ENCODE measurements around the gene RAPGEF1. TPM values are rescaled to one million over a fixed set of nuclear protein-coding genes. Genes with fewer than 3 reads are reported as not detected.
"Not testable (repeated sequence)": the region's sequence is repeated elsewhere in the genome, so short reads cannot be mapped to it uniquely, and the experiment has no call there.

Gene RAPGEF1
- total RNA-seq, 1 experiment from 2014 or later, result 25.2 TPM

DNA sequence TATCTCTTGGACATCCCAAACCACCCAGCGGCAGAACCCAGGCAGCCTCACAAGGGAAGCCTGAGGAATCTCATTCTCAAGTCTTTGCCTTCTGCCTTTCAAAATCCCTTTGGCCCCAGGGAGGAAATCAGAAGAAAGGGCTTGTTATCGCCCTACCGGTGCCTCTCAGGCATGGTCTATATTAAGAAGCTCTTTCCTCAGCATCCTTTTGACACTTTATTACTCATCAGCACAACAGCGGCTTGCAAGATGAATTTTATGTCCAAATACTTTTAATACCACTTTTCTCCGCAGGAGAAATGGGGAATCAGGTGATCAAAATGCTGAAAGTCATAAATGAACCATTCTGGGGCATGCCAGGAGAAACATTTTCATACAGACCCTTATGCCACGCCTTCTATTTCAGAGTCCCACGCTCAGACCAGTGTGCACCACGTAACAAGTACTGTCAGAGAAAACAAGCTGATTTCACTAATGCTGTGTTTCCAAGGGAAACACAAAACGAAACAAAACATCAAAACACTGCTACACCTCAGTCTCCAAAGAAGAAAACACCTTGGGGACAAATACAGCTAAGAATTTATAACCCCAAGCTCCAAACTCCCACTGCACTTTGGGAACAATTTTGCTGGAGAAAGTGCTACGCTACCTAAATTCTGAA is 30.0 kb downstream of the RAPGEF1 start:
- Histone ChIP-seq H3K4me2 (ENCODE audit: low read length) (no peak overlapping the region), H3K4me1 (ENCODE audit: insufficient read depth, low read length) (peaks cover 32% of the 10 kb centered on the region), H3K9me3 (ENCODE audit: low read length) (no peaks in the 10 kb centered on the region), H3K9me2 (replicated peaks; ENCODE audit: low read length) (no peaks in the 10 kb centered on the region), H3K4me3 (ENCODE audit: low read length) (no peak overlapping the region), H3F3A (ENCODE audit: low read length, unreplicated experiment) (no peaks in the 10 kb centered on the region), H4K20me1 (ENCODE audit: low read length) (no peaks in the 10 kb centered on the region), H3K79me2 (ENCODE audit: low read length) (peaks cover 39% of the 10 kb centered on the region), H3K27ac (ENCODE audit: low read length) (no peak overlapping the region), H2AFZ (ENCODE audit: low read length) (no peak overlapping the region), H3K36me3 (ENCODE audit: low read depth, low read length) (no peaks in the 10 kb centered on the region), H3K9ac (ENCODE audit: low read length) (no peak overlapping the region), H3K27me3 (ENCODE audit: low read length) (no peaks in the 10 kb centered on the region)
- ATAC-seq (no peak), DNase-seq (no peak)
- ChIA-PET CTCF (no interaction called here), POLR2A (ENCODE audit: unreplicated experiment) (no interaction called here)
- intact Hi-C loops (cut with micrococcal nuclease), result no loop called here
- TF ChIP-seq, protein P1, sequence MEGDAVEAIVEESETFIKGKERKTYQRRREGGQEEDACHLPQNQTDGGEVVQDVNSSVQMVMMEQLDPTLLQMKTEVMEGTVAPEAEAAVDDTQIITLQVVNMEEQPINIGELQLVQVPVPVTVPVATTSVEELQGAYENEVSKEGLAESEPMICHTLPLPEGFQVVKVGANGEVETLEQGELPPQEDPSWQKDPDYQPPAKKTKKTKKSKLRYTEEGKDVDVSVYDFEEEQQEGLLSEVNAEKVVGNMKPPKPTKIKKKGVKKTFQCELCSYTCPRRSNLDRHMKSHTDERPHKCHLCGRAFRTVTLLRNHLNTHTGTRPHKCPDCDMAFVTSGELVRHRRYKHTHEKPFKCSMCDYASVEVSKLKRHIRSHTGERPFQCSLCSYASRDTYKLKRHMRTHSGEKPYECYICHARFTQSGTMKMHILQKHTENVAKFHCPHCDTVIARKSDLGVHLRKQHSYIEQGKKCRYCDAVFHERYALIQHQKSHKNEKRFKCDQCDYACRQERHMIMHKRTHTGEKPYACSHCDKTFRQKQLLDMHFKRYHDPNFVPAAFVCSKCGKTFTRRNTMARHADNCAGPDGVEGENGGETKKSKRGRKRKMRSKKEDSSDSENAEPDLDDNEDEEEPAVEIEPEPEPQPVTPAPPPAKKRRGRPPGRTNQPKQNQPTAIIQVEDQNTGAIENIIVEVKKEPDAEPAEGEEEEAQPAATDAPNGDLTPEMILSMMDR (conservative IDR thresholded peaks at IDR 0.05; ENCODE audit: low read depth, low read length), result no peak
- TF ChIP-seq EZH2phosphoT487 (IDR thresholded peaks at IDR 0.05; ENCODE audit: borderline replicate concordance, low read length), result no peak
- TF ChIP-seq EZH2 (IDR thresholded peaks at IDR 0.05; ENCODE audit: low read length, unreplicated experiment), result no peak
- no TSS peak for BruUV-seq (replicated peaks)

DNA sequence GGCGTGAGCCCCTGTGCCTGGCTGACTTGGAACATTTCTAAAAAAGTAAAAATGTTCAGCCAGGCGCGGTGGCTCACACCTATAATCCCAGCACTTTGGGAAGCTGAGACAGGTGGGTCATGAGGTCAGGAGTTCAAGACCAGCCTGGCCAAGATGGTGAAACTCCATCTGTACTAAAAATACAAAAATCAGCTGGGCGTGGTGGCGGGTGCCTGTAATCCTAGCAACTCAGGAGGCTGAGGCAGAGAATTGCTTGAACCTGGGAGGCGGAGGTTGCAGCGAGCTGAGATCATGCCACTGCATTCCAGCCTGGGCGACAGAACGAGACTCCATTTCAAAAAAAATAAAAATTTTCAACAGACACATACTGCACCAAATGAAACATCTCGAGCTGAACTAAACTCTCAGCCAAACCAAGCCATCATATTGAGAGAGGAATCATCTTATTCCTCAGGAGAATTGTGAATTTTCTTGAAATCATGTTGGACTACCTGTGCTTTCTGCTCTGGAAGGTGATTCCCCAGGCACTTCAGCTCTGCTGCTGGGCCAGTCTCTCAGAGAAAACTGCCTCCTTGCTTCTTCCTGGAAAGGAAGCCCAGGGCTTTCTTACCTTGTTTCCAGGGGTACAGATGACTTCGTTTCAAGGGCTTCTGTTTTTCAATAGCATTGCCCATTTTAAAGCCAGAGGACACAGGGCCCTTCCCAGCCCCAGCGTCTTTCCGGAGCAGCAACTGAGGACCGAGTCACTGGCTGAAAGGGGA is 30.7 kb downstream of the RAPGEF1 start:
- intact Hi-C loops (cut with micrococcal nuclease); H3K27ac ChIP-seq (ENCODE audit: low read length); H3K9me2 ChIP-seq (replicated peaks; ENCODE audit: low read length); H3K36me3 ChIP-seq (ENCODE audit: low read depth, low read length); H2AFZ ChIP-seq (ENCODE audit: low read length); POLR2A ChIA-PET (ENCODE audit: unreplicated experiment); H4K20me1 ChIP-seq (ENCODE audit: low read length); H3F3A ChIP-seq (ENCODE audit: low read length, unreplicated experiment); H3K4me3 ChIP-seq (ENCODE audit: low read length); DNase-seq; ATAC-seq; BruUV-seq (replicated peaks); CTCF ChIA-PET; H3K9me3 ChIP-seq (ENCODE audit: low read length); H3K27me3 ChIP-seq (ENCODE audit: low read length); H3K4me2 ChIP-seq (ENCODE audit: low read length); H3K9ac ChIP-seq (ENCODE audit: low read length): not testable (repeated sequence)
- peaks cover 44% of the 10 kb centered on the region for H3K79me2 ChIP-seq (ENCODE audit: low read length)
- peaks cover 26% of the 10 kb centered on the region for H3K4me1 ChIP-seq (ENCODE audit: insufficient read depth, low read length)

GRCh38 chr9:131708226-131709002 is 31.5 kb downstream of the RAPGEF1 start:
- peaks cover 18% of the 10 kb centered on the region for H3K4me1 ChIP-seq (ENCODE audit: insufficient read depth, low read length)
- peak overlapping the region; percentile 55 for H3K4me2 ChIP-seq (ENCODE audit: low read length)
- no peaks in the 10 kb centered on the region for H3K36me3 ChIP-seq (ENCODE audit: low read depth, low read length)
- ATAC-seq, result peak; percentile 62
- intact Hi-C loops (cut with micrococcal nuclease), result no loop called here
- H2AFZ ChIP-seq (ENCODE audit: low read length), result no peak overlapping the region
- peaks cover 48% of the 10 kb centered on the region for H3K79me2 ChIP-seq (ENCODE audit: low read length)
- CTCF ChIA-PET, result no interaction called here
- no peak overlapping the region for H3K9ac ChIP-seq (ENCODE audit: low read length)
- peak overlapping the region; percentile 70 for H3K27ac ChIP-seq (ENCODE audit: low read length)
- no peak for TF ChIP-seq EZH2phosphoT487 (IDR thresholded peaks at IDR 0.05; ENCODE audit: borderline replicate concordance, low read length)
- TF ChIP-seq, protein P1 (conservative IDR thresholded peaks at IDR 0.05; ENCODE audit: low read depth, low read length), result no peak
- no peak for TF ChIP-seq EZH2 (IDR thresholded peaks at IDR 0.05; ENCODE audit: low read length, unreplicated experiment)
- no peak overlapping the region for H3K4me3 ChIP-seq (ENCODE audit: low read length)
- H3K27me3 ChIP-seq (ENCODE audit: low read length), result no peaks in the 10 kb centered on the region
- H3F3A ChIP-seq (ENCODE audit: low read length, unreplicated experiment), result no peaks in the 10 kb centered on the region
- POLR2A ChIA-PET (ENCODE audit: unreplicated experiment), result no interaction called here
- H4K20me1 ChIP-seq (ENCODE audit: low read length), result no peaks in the 10 kb centered on the region
- no peaks in the 10 kb centered on the region for H3K9me3 ChIP-seq (ENCODE audit: low read length)
- no peak for DNase-seq
- no TSS peak for BruUV-seq (replicated peaks)
- no peaks in the 10 kb centered on the region for H3K9me2 ChIP-seq (replicated peaks; ENCODE audit: low read length)

Data from PC-3 (cell line).